ENCODE measurements around the gene TMEM209. TPM values are rescaled to one million over a fixed set of nuclear protein-coding genes. Genes with fewer than 3 reads are reported as not detected.
A peak's percentile ranks its signal among the peaks of the same experiment; 100 is the strongest.
"Not testable (repeated sequence)": the region's sequence is repeated elsewhere in the genome, so short reads cannot be mapped to it uniquely, and the experiment has no call there.

The TMEM209 gene
- 10 to 100 TPM in 8 of 10 donors, 1 to 10 TPM in 2; 7.7 to 14.7 (median 12.6) TPM for total RNA-seq
- 1 to 10 TPM; 5.9 to 6.4 TPM for polyA plus RNA-seq
- long read RNA-seq, donor 1, transcript TMEM209-201 (15 exons, 3,545 nt): major isoform, 5 of 7 reads
- long read RNA-seq, donor 1, partial matches to known transcripts: 0 of 7 reads
- long read RNA-seq, donor 1, other reads (novel, unspliced or antisense): 2 of 7 reads
- long read RNA-seq, donor 2, transcript TMEM209-201 (15 exons, 3,545 nt): major isoform, 5 of 9 reads
- long read RNA-seq, donor 2, partial matches to known transcripts: 4 of 9 reads
- long read RNA-seq, donor 2, other reads (novel, unspliced or antisense): 0 of 9 reads
- long read RNA-seq, donor 3, transcript TMEM209-201 (15 exons, 3,545 nt): major isoform, 24 of 43 reads
- long read RNA-seq, donor 3, partial matches to known transcripts: 10 of 43 reads
- long read RNA-seq, donor 3, other reads (novel, unspliced or antisense): 8 of 43 reads

GRCh38 chr7:130205084-130205947 lies at the start of gene TMEM209:
TSS of gene TMEM209 (minus strand) at chr7:130205406. CDS start at chr7:130205375, 31 bp downstream.
- intact Hi-C loops (cut with DNase I): loop anchor here in 2 of 10 donors (5.0 to 10.0 kb wide), 2 partner anchors 131 to 462 kb away; partner anchors contain the start of genes COPG2 (in 1 of the 2) and KLHDC10 (in 1 of the 2)
- H3K27me3 ChIP-seq: no peaks in the 10 kb centered on the region
- 9 to 11% methylated on average over 44 of the region's 44 CpGs for WGBS, 2 donors

GRCh38 chr7:130254555-130254954 lies 49.3 kb upstream of the TMEM209 start:
- H3K27me3 ChIP-seq: no peaks in the 10 kb centered on the region
- H3K4me3 ChIP-seq: no peak overlapping the region
- intact Hi-C loops (cut with DNase I): loop anchor here in 1 of 10 donors (10.0 kb wide), 1 partner anchor 480 kb away; the partner anchor contains the start of gene KLF14
- ATAC-seq (no peak), DNase-seq (no peak)
- no peak overlapping the region for H3K27ac ChIP-seq
- H3K9me3 ChIP-seq: peaks cover 0 to 54% (median 19%) of the 10 kb centered on the region in 11 donors
- H3K4me1 ChIP-seq: no peaks in the 10 kb centered on the region
- WGBS, 2 donors: 76 to 84% methylated on average over 6 of the region's 6 CpGs
- H3K36me3 ChIP-seq: no peaks in the 10 kb centered on the region
- no peak for TF ChIP-seq CTCF (IDR thresholded peaks at IDR 0.05)

More at GRCh38 chr7:130205084-130205947, at the start of gene TMEM209:
- peak within 1 kb of the TSS; percentile 58 to 75 (median 74) for H3K4me3 ChIP-seq
- peaks cover 4 to 12% (median 6%) of the 10 kb centered on the region in 9 donors for H3K4me1 ChIP-seq
- ATAC-seq (peak; percentile 98 to 100 (median 99)), DNase-seq (peak; percentile 95 to 96)
- H3K9me3 ChIP-seq: no peaks in the 10 kb centered on the region
- H3K27ac ChIP-seq: peak within 1 kb of the TSS; percentile 18 to 94 (median 87)
- TF ChIP-seq CTCF (IDR thresholded peaks at IDR 0.05): no peak
- peaks cover 0 to 36% (median 15%) of the 10 kb centered on the region in 9 donors for H3K36me3 ChIP-seq

GRCh38 chr7:130249626-130250025 lies 44.4 kb upstream of the TMEM209 start:
- not testable (repeated sequence) for H3K4me1 ChIP-seq, H3K27me3 ChIP-seq, H3K4me3 ChIP-seq, DNase-seq, ATAC-seq, H3K36me3 ChIP-seq, H3K27ac ChIP-seq
- intact Hi-C loops (cut with DNase I): loop anchor here in 6 of 10 donors (10.0 kb wide), 4 partner anchors 245 to 485 kb away; partner anchors contain the start of genes KLF14 (in 1 of the 6) and MEST (in 1 of the 6)
- peaks cover 0 to 14% (median 0%) of the 10 kb centered on the region in 11 donors for H3K9me3 ChIP-seq
- WGBS, 2 donors: 86 to 88% methylated on average over 3 of the region's 3 CpGs

GRCh38 chr7:130248842-130249241 lies 43.6 kb upstream of the TMEM209 start:
- H3K27me3 ChIP-seq, H3K27ac ChIP-seq, H3K4me3 ChIP-seq, DNase-seq, H3K36me3 ChIP-seq, H3K4me1 ChIP-seq, ATAC-seq: not testable (repeated sequence)
- intact Hi-C loops (cut with DNase I): loop anchor here in 5 of 10 donors (10.0 kb wide), 3 partner anchors 246 to 476 kb away; partner anchors contain the start of gene MEST (in 1 of the 5)
- H3K9me3 ChIP-seq: peaks cover 0 to 13% (median 0%) of the 10 kb centered on the region in 11 donors
- WGBS, 2 donors: 94 to 97% methylated on average over 5 of the region's 5 CpGs

GRCh38 chr7:130246491-130246890 lies 41.3 kb upstream of the TMEM209 start:
- intact Hi-C loops (cut with DNase I): loop anchor here in 5 of 10 donors (10.0 kb wide), 3 partner anchors 248 to 478 kb away; partner anchors contain the start of gene MEST (in 1 of the 5)
- H3K27ac ChIP-seq, H3K36me3 ChIP-seq, H3K9me3 ChIP-seq, DNase-seq, H3K4me3 ChIP-seq, ATAC-seq, H3K27me3 ChIP-seq: not testable (repeated sequence)
- WGBS, 2 donors: 95 to 100% methylated on average over 1 of the region's 1 CpG
- H3K4me1 ChIP-seq: peaks cover 0 to 13% (median 0%) of the 10 kb centered on the region in 9 donors

- whole genome bisulfite sequencing, 2 donors: 24 to 45% methylated on average over 1 of the region's 1 CpG
- not testable (repeated sequence) for H3K27ac ChIP-seq, H3K9me3 ChIP-seq, H3K36me3 ChIP-seq, H3K4me3 ChIP-seq, ATAC-seq, H3K27me3 ChIP-seq, DNase-seq
- peaks cover 0 to 13% (median 0%) of the 10 kb centered on the region in 9 donors for H3K4me1 ChIP-seq
- intact Hi-C loops (cut with DNase I): loop anchor here in 7 of 10 donors (2.0 to 10.0 kb wide), 6 partner anchors 251 to 589 kb away; partner anchors contain the start of gene MEST (in 1 of the 7)
Measured at GRCh38 chr7:130243486-130243885, 38.3 kb upstream of the TMEM209 start.
